Measurements from ENCODE around the gene EDN3.

Gene EDN3

DNA sequence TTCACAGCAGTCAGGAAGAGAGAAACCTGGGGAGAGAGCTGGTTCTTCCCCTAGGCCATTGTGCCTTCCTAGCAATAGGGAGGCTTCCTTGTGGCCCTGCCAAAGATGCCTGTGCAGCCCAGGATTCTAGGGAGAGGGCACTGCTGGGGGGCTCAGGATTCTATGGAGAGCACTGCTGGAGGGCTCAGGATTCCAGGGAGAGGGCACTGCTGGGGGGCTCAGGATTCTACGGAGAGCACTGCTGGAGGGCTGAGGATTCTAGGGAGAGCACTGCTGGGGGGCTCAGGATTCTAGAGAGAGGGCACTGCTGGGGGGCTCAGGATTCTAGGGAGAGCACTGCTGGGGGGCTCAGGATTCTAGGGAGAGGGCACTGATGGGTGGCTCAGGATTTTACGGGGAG lies 25.8 kb downstream of the EDN3 start:
- CTCF ChIA-PET, result no interaction called here
- Histone ChIP-seq H3K4me3 (ENCODE audit: low read depth, low read length) (no peak overlapping the region), H3K9me3 (ENCODE audit: control insufficient read depth, insufficient read depth, low read depth, low read length) (no peaks in the 10 kb centered on the region), H3K36me3 (ENCODE audit: control insufficient read depth in 2 of 2, insufficient read depth in 1 of 2, low read length in 2 of 2) (no peaks in the 10 kb centered on the region), H3K27ac (ENCODE audit: extremely low read depth, low read depth, low read length) (no peak overlapping the region), H3K4me1 (ENCODE audit: control insufficient read depth, insufficient read depth, low read length) (no peaks in the 10 kb centered on the region)
- TF ChIP-seq ELK4 (IDR thresholded peaks at IDR 0.05; ENCODE audit: borderline replicate concordance, low read depth, low read length) (no peak), ZNF24 (tag by site-specific recombination; IDR thresholded peaks at IDR 0.05) (no peak), ZNF692 (tag by site-specific recombination; IDR thresholded peaks at IDR 0.05) (no peak), KLF16 (tag by site-specific recombination; IDR thresholded peaks at IDR 0.05) (no peak), GLIS1 (tag by site-specific recombination; IDR thresholded peaks at IDR 0.05) (peak; percentile 95)
- POLR2A ChIA-PET, result no interaction called here

DNA sequence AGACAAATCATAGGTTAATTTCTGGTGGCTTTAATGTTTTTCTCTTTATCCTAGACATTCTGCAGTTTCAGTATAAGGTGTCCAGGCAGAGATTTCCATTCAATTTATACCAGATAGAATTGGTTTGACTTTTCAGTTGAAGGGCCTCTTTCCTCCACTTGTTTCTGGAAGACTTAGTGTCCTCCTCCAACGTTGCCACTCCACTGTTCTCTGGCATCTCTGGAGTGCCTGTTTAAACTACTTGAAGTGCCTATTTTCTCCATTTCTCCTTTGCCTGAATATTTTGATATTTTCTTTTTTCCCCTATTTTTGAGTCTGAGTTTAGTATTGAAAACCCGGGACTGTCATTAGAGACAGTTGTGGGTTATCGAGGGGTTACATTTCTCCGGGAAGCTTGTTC lies 27.7 kb downstream of the EDN3 start:
- ChIA-PET CTCF (no interaction called here), POLR2A (no interaction called here)
- no peak overlapping the region for H3K27ac ChIP-seq (ENCODE audit: extremely low read depth, low read depth, low read length)
- H3K4me3 ChIP-seq (ENCODE audit: low read depth, low read length), result no peak overlapping the region
- no peaks in the 10 kb centered on the region for H3K36me3 ChIP-seq (ENCODE audit: control insufficient read depth in 2 of 2, insufficient read depth in 1 of 2, low read length in 2 of 2)
- TF ChIP-seq ZFP41 (tag by site-specific recombination; IDR thresholded peaks at IDR 0.05; ENCODE audit: borderline replicate concordance), result no peak
- no peak for TF ChIP-seq ZNF658 (tag by site-specific recombination; IDR thresholded peaks at IDR 0.05)
- no peaks in the 10 kb centered on the region for H3K9me3 ChIP-seq (ENCODE audit: control insufficient read depth, insufficient read depth, low read depth, low read length)
- no peaks in the 10 kb centered on the region for H3K4me1 ChIP-seq (ENCODE audit: control insufficient read depth, insufficient read depth, low read length)

GRCh38 chr20:59331721-59332329 lies 31.4 kb downstream of the EDN3 start:
- peak; percentile 73; the same call in 1 of the 2 replicates for TF ChIP-seq TRIM28 (IDR thresholded peaks at IDR 0.05; ENCODE audit: borderline replicate concordance, low read length)
- TF ChIP-seq, protein P1, sequence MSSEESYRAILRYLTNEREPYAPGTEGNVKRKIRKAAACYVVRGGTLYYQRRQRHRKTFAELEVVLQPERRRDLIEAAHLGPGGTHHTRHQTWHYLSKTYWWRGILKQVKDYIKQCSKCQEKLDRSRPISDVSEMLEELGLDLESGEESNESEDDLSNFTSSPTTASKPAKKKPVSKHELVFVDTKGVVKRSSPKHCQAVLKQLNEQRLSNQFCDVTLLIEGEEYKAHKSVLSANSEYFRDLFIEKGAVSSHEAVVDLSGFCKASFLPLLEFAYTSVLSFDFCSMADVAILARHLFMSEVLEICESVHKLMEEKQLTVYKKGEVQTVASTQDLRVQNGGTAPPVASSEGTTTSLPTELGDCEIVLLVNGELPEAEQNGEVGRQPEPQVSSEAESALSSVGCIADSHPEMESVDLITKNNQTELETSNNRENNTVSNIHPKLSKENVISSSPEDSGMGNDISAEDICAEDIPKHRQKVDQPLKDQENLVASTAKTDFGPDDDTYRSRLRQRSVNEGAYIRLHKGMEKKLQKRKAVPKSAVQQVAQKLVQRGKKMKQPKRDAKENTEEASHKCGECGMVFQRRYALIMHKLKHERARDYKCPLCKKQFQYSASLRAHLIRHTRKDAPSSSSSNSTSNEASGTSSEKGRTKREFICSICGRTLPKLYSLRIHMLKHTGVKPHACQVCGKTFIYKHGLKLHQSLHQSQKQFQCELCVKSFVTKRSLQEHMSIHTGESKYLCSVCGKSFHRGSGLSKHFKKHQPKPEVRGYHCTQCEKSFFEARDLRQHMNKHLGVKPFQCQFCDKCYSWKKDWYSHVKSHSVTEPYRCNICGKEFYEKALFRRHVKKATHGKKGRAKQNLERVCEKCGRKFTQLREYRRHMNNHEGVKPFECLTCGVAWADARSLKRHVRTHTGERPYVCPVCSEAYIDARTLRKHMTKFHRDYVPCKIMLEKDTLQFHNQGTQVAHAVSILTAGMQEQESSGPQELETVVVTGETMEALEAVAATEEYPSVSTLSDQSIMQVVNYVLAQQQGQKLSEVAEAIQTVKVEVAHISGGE (tag by site-specific recombination; conservative IDR thresholded peaks at IDR 0.05; ENCODE audit: low read depth), result no peak
- CTCF ChIA-PET, result no interaction called here
- H3K4me1 ChIP-seq (ENCODE audit: control insufficient read depth, insufficient read depth, low read length), result no peaks in the 10 kb centered on the region

DNA sequence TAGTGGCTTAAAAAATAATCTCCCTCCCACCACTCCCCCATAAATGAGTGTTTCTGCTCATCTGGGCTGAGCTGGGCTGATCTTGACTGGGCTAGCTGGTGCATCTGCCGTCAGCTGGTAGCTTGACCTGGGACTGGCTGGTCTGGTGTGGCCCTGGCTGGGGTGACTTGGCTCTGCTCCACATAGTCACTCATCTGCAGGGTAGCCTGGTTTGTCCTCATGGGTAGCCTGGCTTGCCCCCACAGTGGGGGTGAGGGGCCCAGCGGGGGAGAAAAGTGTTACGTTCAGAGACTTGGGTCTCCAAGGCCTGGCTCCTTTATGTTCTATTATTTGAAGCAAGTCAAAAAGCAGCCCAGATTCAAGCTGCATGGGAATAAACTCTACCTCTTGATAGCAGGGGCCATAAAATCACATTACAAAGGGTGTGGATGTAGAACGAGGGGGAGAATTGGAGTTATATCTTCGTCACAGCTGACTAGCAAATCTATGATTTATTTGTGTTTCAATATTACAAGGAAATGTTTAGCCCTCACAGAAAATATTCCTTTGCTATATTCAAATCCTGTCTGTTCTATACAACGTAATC lies 32.9 kb downstream of the EDN3 start:
- Histone ChIP-seq H3K36me3 (ENCODE audit: control insufficient read depth in 2 of 2, insufficient read depth in 1 of 2, low read length in 2 of 2) (no peaks in the 10 kb centered on the region), H3K4me1 (ENCODE audit: control insufficient read depth, insufficient read depth, low read length) (no peaks in the 10 kb centered on the region), H3K27ac (ENCODE audit: extremely low read depth, low read depth, low read length) (no peak overlapping the region), H3K4me3 (ENCODE audit: low read depth, low read length) (no peak overlapping the region), H3K9me3 (ENCODE audit: control insufficient read depth, insufficient read depth, low read depth, low read length) (no peaks in the 10 kb centered on the region)
- CTCF ChIA-PET, result interaction anchor here (1.8 kb wide), 1 partner anchor 69 kb away, joined by 5 read pairs; no protein-coding TSS in a partner anchor
- POLR2A ChIA-PET, result no interaction called here
- no peak for TF ChIP-seq ZFP3 (tag by site-specific recombination; IDR thresholded peaks at IDR 0.05; ENCODE audit: low read depth)
- no peak for TF ChIP-seq ZNF394 (tag by site-specific recombination; IDR thresholded peaks at IDR 0.05; ENCODE audit: borderline replicate concordance)
- TF ChIP-seq ZBTB20 (tag by site-specific recombination; IDR thresholded peaks at IDR 0.05), result no peak
- no peak for TF ChIP-seq ZBTB1 (tag by site-specific recombination; IDR thresholded peaks at IDR 0.05)
- TF ChIP-seq, protein P2, sequence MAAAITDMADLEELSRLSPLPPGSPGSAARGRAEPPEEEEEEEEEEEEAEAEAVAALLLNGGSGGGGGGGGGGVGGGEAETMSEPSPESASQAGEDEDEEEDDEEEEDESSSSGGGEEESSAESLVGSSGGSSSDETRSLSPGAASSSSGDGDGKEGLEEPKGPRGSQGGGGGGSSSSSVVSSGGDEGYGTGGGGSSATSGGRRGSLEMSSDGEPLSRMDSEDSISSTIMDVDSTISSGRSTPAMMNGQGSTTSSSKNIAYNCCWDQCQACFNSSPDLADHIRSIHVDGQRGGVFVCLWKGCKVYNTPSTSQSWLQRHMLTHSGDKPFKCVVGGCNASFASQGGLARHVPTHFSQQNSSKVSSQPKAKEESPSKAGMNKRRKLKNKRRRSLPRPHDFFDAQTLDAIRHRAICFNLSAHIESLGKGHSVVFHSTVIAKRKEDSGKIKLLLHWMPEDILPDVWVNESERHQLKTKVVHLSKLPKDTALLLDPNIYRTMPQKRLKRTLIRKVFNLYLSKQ (tag by site-specific recombination; IDR thresholded peaks at IDR 0.05; ENCODE audit: borderline replicate concordance), result no peak
- TF ChIP-seq, protein P3, sequence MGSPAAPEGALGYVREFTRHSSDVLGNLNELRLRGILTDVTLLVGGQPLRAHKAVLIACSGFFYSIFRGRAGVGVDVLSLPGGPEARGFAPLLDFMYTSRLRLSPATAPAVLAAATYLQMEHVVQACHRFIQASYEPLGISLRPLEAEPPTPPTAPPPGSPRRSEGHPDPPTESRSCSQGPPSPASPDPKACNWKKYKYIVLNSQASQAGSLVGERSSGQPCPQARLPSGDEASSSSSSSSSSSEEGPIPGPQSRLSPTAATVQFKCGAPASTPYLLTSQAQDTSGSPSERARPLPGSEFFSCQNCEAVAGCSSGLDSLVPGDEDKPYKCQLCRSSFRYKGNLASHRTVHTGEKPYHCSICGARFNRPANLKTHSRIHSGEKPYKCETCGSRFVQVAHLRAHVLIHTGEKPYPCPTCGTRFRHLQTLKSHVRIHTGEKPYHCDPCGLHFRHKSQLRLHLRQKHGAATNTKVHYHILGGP (tag by site-specific recombination; IDR thresholded peaks at IDR 0.05), result no peak
- no peak for TF ChIP-seq ZNF10 (tag by site-specific recombination; IDR thresholded peaks at IDR 0.05)
- TF ChIP-seq ZNF785 (tag by site-specific recombination; IDR thresholded peaks at IDR 0.05), result no peak
- no peak for TF ChIP-seq ZNF529 (tag by site-specific recombination; IDR thresholded peaks at IDR 0.05; ENCODE audit: insufficient replicate concordance)
- TF ChIP-seq ZNF843 (tag by site-specific recombination; IDR thresholded peaks at IDR 0.05), result no peak

More at GRCh38 chr20:59331721-59332329, 31.4 kb downstream of the EDN3 start:
- POLR2A ChIA-PET, result no interaction called here
- Histone ChIP-seq H3K36me3 (ENCODE audit: control insufficient read depth in 2 of 2, insufficient read depth in 1 of 2, low read length in 2 of 2) (no peaks in the 10 kb centered on the region), H3K27ac (ENCODE audit: extremely low read depth, low read depth, low read length) (no peak overlapping the region), H3K9me3 (ENCODE audit: control insufficient read depth, insufficient read depth, low read depth, low read length) (no peaks in the 10 kb centered on the region), H3K4me3 (ENCODE audit: low read depth, low read length) (no peak overlapping the region)

Data from HEK293 (cell line).